H1 (cell line): Measurements from ENCODE around the gene FIGNL2. TPM values are rescaled to one million over a fixed set of nuclear protein-coding genes. Genes with fewer than 3 reads are reported as not detected.

Experiments used
- CTCF ChIA-PET: fragments of 300-600 bp; sonication (Branson Sonifier 250); formaldehyde crosslinking; loops from one replicate; lab custom pipeline; 2021; ENCODE audit not compliant: partially characterized antibody; lab: Charles Lee
- POLR2A ChIA-PET: fragments of 300-600 bp; sonication (Branson Sonifier 250); formaldehyde crosslinking; loops from one replicate; lab custom pipeline; 2021; ENCODE audit warnings: inconsistent platforms; ENCODE audit not compliant: partially characterized antibody; lab: Charles Lee
- DNase-seq, 2 experiments: peaks; one replicate each; pipeline versions ENCODE4 v3.0.0 to v3.0.0-alpha.2; 2010 to 2022; ENCODE audit warnings: low spot score in 2 of 2, low read depth in 1 of 2, mixed read lengths in 1 of 2
- FAIRE-seq: peaks from 2 replicates; lab custom pipeline; 2011; peaks lifted over from hg19 to GRCh38; lab: Jason Lieb, UNC
- H2AFZ ChIP-seq: 2 replicates; pipeline ENCODE4 v1.8.1; 2012; ENCODE audit warnings: low read length, inconsistent platforms
- H2AK5ac ChIP-seq: 2 replicates; pipeline ENCODE4 v1.6.1; 2013; ENCODE audit warnings: low read depth, low read length
- H2BK120ac ChIP-seq: replicated peaks from 2 replicates; pipeline ENCODE3; 2013; ENCODE audit warnings: low read depth, low read length, inconsistent platforms
- H2BK12ac ChIP-seq: 2 replicates; pipeline ENCODE4 v1.6.1; 2013; ENCODE audit warnings: low read depth, low read length
- H2BK15ac ChIP-seq: 2 replicates; pipeline ENCODE4 v1.6.1; 2013; ENCODE audit warnings: low read length
- H2BK20ac ChIP-seq: 2 replicates; pipeline ENCODE4 v1.6.1; 2013; ENCODE audit warnings: low read length
- H2BK5ac ChIP-seq: 2 replicates; pipeline ENCODE4 v1.6.1; 2013; ENCODE audit warnings: low read depth, low read length
- H3K14ac ChIP-seq: 2 replicates; pipeline ENCODE4 v1.6.1; 2013; ENCODE audit warnings: inconsistent platforms; ENCODE audit not compliant: insufficient read length
- H3K18ac ChIP-seq: 2 replicates; pipeline ENCODE4 v1.6.1; 2013; ENCODE audit warnings: low read length; ENCODE audit errors: extremely low read depth
- H3K23ac ChIP-seq: 2 replicates; pipeline ENCODE4 v1.6.1; 2013; ENCODE audit warnings: inconsistent platforms; ENCODE audit not compliant: insufficient read length
- H3K23me2 ChIP-seq: 2 replicates; pipeline ENCODE4 v1.6.1; 2013; ENCODE audit warnings: low read depth, low read length
- H3K27ac ChIP-seq: 2 replicates; pipeline ENCODE4 v1.6.1; 2011; ENCODE audit warnings: low read depth, low read length, inconsistent platforms
- H3K27me3 ChIP-seq, 4 experiments: replicated peaks in 1 of 4; 1 replicate in 1 of 4; 2 replicates in 3 of 4; pipeline versions ENCODE4 v1.6.1 to v1.8.1; 2011 to 2013; ENCODE audit warnings: low read length in 3 of 4, mild to moderate bottlenecking in 3 of 4, inconsistent platforms in 2 of 4, mixed read lengths in 2 of 4, moderate library complexity in 1 of 4; ENCODE audit not compliant: control insufficient read depth in 3 of 4, insufficient read depth in 3 of 4; ENCODE audit errors: extremely low read depth in 1 of 4
- H3K36me3 ChIP-seq, 4 experiments: 2 replicates each; pipeline versions ENCODE4 v1.6.1 to v1.8.1; 2011 to 2013; ENCODE audit warnings: mild to moderate bottlenecking in 4 of 4, low read length in 3 of 4, moderate library complexity in 2 of 4, control low read depth in 1 of 4, inconsistent platforms in 1 of 4; ENCODE audit not compliant: insufficient read depth in 4 of 4, control insufficient read depth in 2 of 4
- H3K4ac ChIP-seq: replicated peaks from 2 replicates; pipeline ENCODE3; 2013; ENCODE audit warnings: low read length, low read depth, mixed read lengths, inconsistent platforms; ENCODE audit not compliant: insufficient read length
- H3K4me1 ChIP-seq, 4 experiments: replicated peaks in 1 of 4; 1 replicate in 1 of 4; 2 replicates in 3 of 4; pipeline versions ENCODE4 v1.6.1 to v1.8.1; 2011 to 2013; ENCODE audit warnings: low read length in 3 of 4, inconsistent platforms in 2 of 4, mixed read lengths in 1 of 4; ENCODE audit not compliant: insufficient read depth in 4 of 4, control insufficient read depth in 3 of 4
- H3K4me2 ChIP-seq, 2 experiments: 2 replicates each; pipeline versions ENCODE4 v1.6.1 to v1.8.1; 2011 to 2013; ENCODE audit warnings: low read depth in 2 of 2, low read length in 2 of 2, control low read depth in 1 of 2, inconsistent platforms in 1 of 2, mild to moderate bottlenecking in 1 of 2; ENCODE audit not compliant: insufficient read depth in 1 of 2
- H3K4me3 ChIP-seq, 4 experiments: fragments of 200-600, 300-600 bp in 1 of 4; sonication (generic), shearing (Covaris generic), sonication (Bioruptor Twin) in 1 of 4; 2 replicates each; pipeline versions ENCODE4 v1.5.1 to v1.8.1; 2011 to 2016; ENCODE audit warnings: low read length in 4 of 4, low read depth in 3 of 4, control low read depth in 2 of 4, inconsistent platforms in 2 of 4, mild to moderate bottlenecking in 2 of 4, mixed read lengths in 1 of 4, moderate library complexity in 1 of 4; ENCODE audit not compliant: insufficient read depth in 2 of 4; ENCODE audit errors: extremely low read depth in 1 of 4
- H3K56ac ChIP-seq: replicated peaks from 2 replicates; pipeline ENCODE3; 2013; ENCODE audit warnings: low read depth, mild to moderate bottlenecking, mixed read lengths, low read length, inconsistent platforms; ENCODE audit not compliant: insufficient read length
- H3K79me1 ChIP-seq: 2 replicates; pipeline ENCODE4 v1.6.1; 2013; ENCODE audit warnings: low read depth, low read length, control low read depth
- H3K79me2 ChIP-seq, 2 experiments: 2 replicates each; pipeline versions ENCODE4 v1.6.1 to v1.8.1; 2012 to 2013; ENCODE audit warnings: low read length in 2 of 2, mild to moderate bottlenecking in 2 of 2, inconsistent platforms in 1 of 2; ENCODE audit not compliant: insufficient read depth in 2 of 2, control insufficient read depth in 1 of 2
- H3K9ac ChIP-seq, 4 experiments: replicated peaks in 1 of 4; 1 replicate in 1 of 4; 2 replicates in 3 of 4; pipeline versions ENCODE4 v1.6.1 to v1.8.1; 2011 to 2013; ENCODE audit warnings: low read depth in 3 of 4, low read length in 3 of 4, control low read depth in 2 of 4, mild to moderate bottlenecking in 2 of 4, moderate library complexity in 2 of 4, inconsistent platforms in 1 of 4; ENCODE audit errors: extremely low read depth in 1 of 4
- H3K9me3 ChIP-seq, 2 experiments: 2 replicates each; pipeline versions ENCODE4 v1.6.1 to v1.8.1; 2012 to 2013; ENCODE audit warnings: mild to moderate bottlenecking in 2 of 2, moderate library complexity in 2 of 2, control low read depth in 1 of 2, inconsistent platforms in 1 of 2, low read depth in 1 of 2, low read length in 1 of 2, mixed read lengths in 1 of 2; ENCODE audit not compliant: insufficient read depth in 2 of 2
- H4K20me1 ChIP-seq, 2 experiments: replicated peaks in 1 of 2; 2 replicates each; pipeline versions ENCODE3 to v1.8.1; 2011 to 2013; ENCODE audit warnings: inconsistent platforms in 2 of 2, low read length in 2 of 2, mild to moderate bottlenecking in 1 of 2; ENCODE audit not compliant: insufficient read depth in 2 of 2, control insufficient read depth in 1 of 2
- H4K5ac ChIP-seq: 2 replicates; pipeline ENCODE4 v1.6.1; 2013; ENCODE audit warnings: low read length, low read depth, mixed read lengths, inconsistent platforms; ENCODE audit not compliant: insufficient read length
- H4K8ac ChIP-seq: 2 replicates; pipeline ENCODE4 v1.8.0; 2013; ENCODE audit warnings: mild to moderate bottlenecking, moderate library complexity, low read length, inconsistent platforms; ENCODE audit not compliant: insufficient read depth; ENCODE audit errors: extremely low read depth
- H4K91ac ChIP-seq: replicated peaks from 2 replicates; pipeline ENCODE3; 2013; ENCODE audit warnings: low read length, mixed read lengths, inconsistent platforms; ENCODE audit not compliant: insufficient read length
- EGR1 ChIP-seq: IDR thresholded peaks from 2 replicates; pipeline ENCODE4 v1.6.1; 2011; ENCODE audit warnings: low read depth, low read length, borderline replicate concordance
- RAD21 ChIP-seq, 2 experiments: IDR thresholded peaks in 1 of 2; conservative IDR thresholded peaks in 1 of 2; 2 replicates each; pipeline ENCODE4 v1.6.1; 2011; ENCODE audit warnings: low read depth in 2 of 2, low read length in 2 of 2, improper control_type of control experiment in 1 of 2, inconsistent platforms in 1 of 2, mild to moderate bottlenecking in 1 of 2, moderate library complexity in 1 of 2
- RFX5 ChIP-seq: IDR thresholded peaks from 2 replicates; pipeline ENCODE4 v1.6.1; 2011; ENCODE audit warnings: low read depth, low read length, improper control_type of control experiment, borderline replicate concordance
- SAP30 ChIP-seq: fragments of 300-600 bp; sonication (generic); IDR thresholded peaks from 2 replicates; pipeline ENCODE4 v1.7.1; 2012; ENCODE audit warnings: low read length, moderate library complexity, mild to moderate bottlenecking, inconsistent platforms; ENCODE audit not compliant: insufficient read depth, insufficient replicate concordance
- SUZ12 ChIP-seq: fragments of 200-600 bp; sonication (generic); IDR thresholded peaks from 2 replicates; pipeline ENCODE4 v1.6.1; 2012; ENCODE audit warnings: mild to moderate bottlenecking, inconsistent platforms, low read length, moderate library complexity, mixed read lengths
- WGBS, 2 experiments: shearing (Covaris generic) in 1 of 2; methylation state at CpG; one replicate each; pipeline versions ENCODE4 v1.1.6 to v1.1.7; 2013 to 2015; ENCODE audit warnings: low lambda C conversion rate in 2 of 2, mixed read lengths in 2 of 2, inconsistent platforms in 1 of 2, low coverage in 1 of 2, missing lambda C conversion rate in 1 of 2; ENCODE audit not compliant: insufficient replicate concordance in 2 of 2, insufficient coverage in 1 of 2, insufficient read length in 1 of 2; ENCODE audit errors: extremely low coverage in 1 of 2, missing lambda C conversion rate in 1 of 2; 5-methylcytosine and 5-hydroxymethylcytosine counted together
- polyA plus RNA-seq, 7 experiments: library from polyadenylated mRNA; depleted of rRNA in 3 of 7; stranded (reverse) in 5 of 7; unstranded in 2 of 7; fragments of >200 nt in 5 of 7; fragments of 200-250 nt in 2 of 7; gene quantifications; 1 replicate in 5 of 7; 2 replicates in 1 of 7; 4 replicates in 1 of 7; pipeline versions ENCODE4 v1.2.1 to v1.2.3, GENCODE V29; 2011 to 2013; ENCODE audit warnings: missing spikeins in 2 of 7, mixed read lengths in 2 of 7
- total RNA-seq: library from RNA; stranded (reverse); fragmentation: NEBNext Ultra II Directional; extraction: Animal tissue kit (Norgen Biotek cat#: 25700); gene quantifications from 2 replicates; pipeline ENCODE4 v1.2.1, GENCODE V29; 2021
- TF ChIP-seq, protein P1 (sequence below): IDR thresholded peaks from 2 replicates; pipeline ENCODE4 v1.6.1; 2011; ENCODE audit warnings: low read depth, mild to moderate bottlenecking, low read length; ENCODE audit not compliant: insufficient read depth

Gene FIGNL2
- total and polyA plus RNA-seq, 2 of the 8 experiments (the other 6 are each of a cell fraction or from before 2014, with no cell fraction given): 6.5 to 7.1 TPM

DNA sequence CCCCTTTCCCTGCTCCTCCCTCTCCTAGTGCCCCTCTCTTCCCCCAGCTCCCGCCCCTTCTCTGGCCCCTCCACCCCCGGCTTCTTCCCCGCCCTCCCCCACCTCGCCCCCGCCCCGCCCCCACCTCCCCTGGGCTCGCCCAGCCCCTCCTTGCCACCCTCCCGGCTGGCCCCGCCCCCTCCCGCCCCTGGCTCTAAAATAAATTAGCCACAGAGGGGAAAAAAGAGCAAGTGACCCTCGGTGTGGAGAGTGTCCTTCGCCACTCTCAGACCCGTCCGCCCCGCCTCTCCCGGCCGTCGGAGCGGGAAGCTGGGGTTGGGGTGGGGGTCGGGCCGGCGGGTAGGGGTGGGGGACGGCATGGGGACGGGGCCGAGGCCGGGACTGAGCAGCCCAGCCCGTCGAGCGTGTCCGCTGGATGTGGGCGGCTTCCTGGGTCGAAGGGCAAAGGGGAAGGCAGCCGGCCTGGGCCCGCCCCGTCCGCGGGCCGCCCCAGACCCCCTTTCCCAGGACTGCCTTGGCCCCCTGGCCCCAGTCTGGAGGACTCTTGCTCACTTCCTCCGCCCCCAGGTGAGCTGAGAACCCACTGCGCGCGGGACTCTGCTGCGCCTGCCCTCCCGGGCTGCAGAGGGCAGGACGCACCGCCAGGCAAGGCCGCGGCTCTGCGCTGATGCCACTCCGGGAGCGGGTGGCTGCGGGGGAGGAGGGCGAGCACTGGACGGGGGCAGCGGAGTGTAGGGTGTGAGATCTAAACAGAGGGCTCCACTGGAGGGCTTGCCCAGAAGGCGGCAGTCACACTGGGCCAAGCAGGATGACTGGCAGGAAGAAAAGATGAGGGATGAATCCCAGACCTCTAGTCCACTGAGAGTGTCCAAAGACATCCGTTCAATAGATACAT is 570 bp upstream of the FIGNL2 start:
- no peaks in the 10 kb centered on the region for H3K9me3 ChIP-seq
- H3K4ac ChIP-seq: peak overlapping the region; percentile 38
- H4K8ac ChIP-seq: 0 out of 2 replicates have a peak overlapping the region, but pooled peaks have one; percentile 51
- H3K27ac ChIP-seq: no peak overlapping the region
- peak overlapping the region; percentile 43 for H4K5ac ChIP-seq
- H3K4me2 ChIP-seq: peak overlapping the region; percentile 78 to 84
- peak overlapping the region; percentile 60; the same call in 1 of the 2 replicates for H2BK5ac ChIP-seq
- DNase-seq: peak in 1 of 2 experiments; percentile 82
- H3K4me1 ChIP-seq: peaks cover 12 to 30% (median 21%) of the 10 kb centered on the region in 4 experiments
- WGBS, 2 experiments: 14% methylated on average over 15 of the region's 57 CpGs; no CpG with 5 or more reads in 1 of the 2 experiments
- peaks cover 0 to 4% of the 10 kb centered on the region in 2 experiments; a peak in 2 of 4 replicates for H3K79me2 ChIP-seq
- no peak overlapping the region for H2BK120ac ChIP-seq
- peaks cover 18% of the 10 kb centered on the region; the same call in 1 of the 2 replicates for H3K23me2 ChIP-seq
- 0 out of 7 replicates have a peak overlapping the region, but pooled peaks of 1 of the 4 experiments have one; percentile 13 for H3K9ac ChIP-seq
- POLR2A ChIA-PET: interaction anchor here (1.0 to 11.0 kb wide), 6 partner anchors 12 to 202 kb away, joined by 3 to 107 read pairs (median 4); partner anchors contain the start of gene NR4A1
- H2BK20ac ChIP-seq: no peak overlapping the region
- H3K4me3 ChIP-seq: peak overlapping the region; percentile 34 to 91 (median 54)
- no peak overlapping the region for H2AFZ ChIP-seq
- FAIRE-seq: no peak
- H3K18ac ChIP-seq: peak overlapping the region; percentile 38; the same call in 1 of the 2 replicates
- peaks cover 6 to 44% (median 38%) of the 10 kb centered on the region in 4 experiments for H3K27me3 ChIP-seq
- H3K14ac ChIP-seq: no peak overlapping the region
- no peak overlapping the region for H3K23ac ChIP-seq
- H3K36me3 ChIP-seq: no peaks in the 10 kb centered on the region
- peaks cover 2 to 14% of the 10 kb centered on the region in 2 experiments for H4K20me1 ChIP-seq
- CTCF ChIA-PET: interaction anchor here (1.0 to 8.5 kb wide), 9 partner anchors 10 to 73 kb away, joined by 3 to 132 read pairs (median 7); no protein-coding TSS in a partner anchor
- no peak overlapping the region for H3K56ac ChIP-seq
- H4K91ac ChIP-seq: peak overlapping the region; percentile 30
- H2BK15ac ChIP-seq: no peak overlapping the region
- peaks cover 3% of the 10 kb centered on the region; the same call in 1 of the 2 replicates for H3K79me1 ChIP-seq
- H2BK12ac ChIP-seq: no peak overlapping the region; the same call in 1 of the 2 replicates
- 0 out of 2 replicates have a peak overlapping the region, but pooled peaks have one; percentile 6 for H2AK5ac ChIP-seq
- TF ChIP-seq EGR1: 0 out of 2 replicates have a peak, but pooled peaks have one; percentile 6
- TF ChIP-seq, protein P1, sequence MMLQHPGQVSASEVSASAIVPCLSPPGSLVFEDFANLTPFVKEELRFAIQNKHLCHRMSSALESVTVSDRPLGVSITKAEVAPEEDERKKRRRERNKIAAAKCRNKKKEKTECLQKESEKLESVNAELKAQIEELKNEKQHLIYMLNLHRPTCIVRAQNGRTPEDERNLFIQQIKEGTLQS: no peak
- TF ChIP-seq SAP30: no peak
- TF ChIP-seq RAD21 (IDR thresholded peaks at IDR 0.05 in 1 of 2, conservative IDR thresholded peaks at IDR 0.05 in 1 of 2; ENCODE audit: low read depth in 2 of 2, low read length in 2 of 2): peak; percentile 22 to 56; a peak in 2 of 4 replicates
- peak; percentile 14; the same call in 1 of the 2 replicates for TF ChIP-seq SUZ12
- TF ChIP-seq RFX5: no peak
